Renal cortex interstitium (tissue), 15 donors: ENCODE results near the gene ELL. TPM values are rescaled to one million over a fixed set of nuclear protein-coding genes. Genes with fewer than 3 reads are reported as not detected.
"Not testable (repeated sequence)": the region's sequence is repeated elsewhere in the genome, so short reads cannot be mapped to it uniquely, and the experiment has no call there.

Experiments used
- DNase-seq, 11 donors: peaks; one replicate each; pipeline ENCODE4 v3.0.0-alpha.2; 2013; ENCODE audit warnings: low read depth in 9 of 11, low spot score in 4 of 11; ENCODE audit errors: extremely low read depth in 1 of 11
- long read RNA-seq, 16 experiments: transcript quantifications; one replicate each; lab custom pipeline, GENCODE V29; 2026
- polyA plus RNA-seq, 3 donors: library from polyadenylated mRNA; unstranded; fragments of 120-200 nt; gene quantifications; one replicate each; pipeline ENCODE4 v1.2.1, GENCODE V29; 2013; ENCODE audit not compliant: insufficient read length in 3 of 3

The ELL gene
- polyA plus RNA-seq: 10 to 100 TPM in 2 of 3 donors, 1 to 10 TPM in 1; 8.4 to 13.3 (median 10.6) TPM
- long read RNA-seq, donor 1, partial matches to known transcripts: 73 of 94 reads
- long read RNA-seq, donor 1, other reads (novel, unspliced or antisense): 20 of 94 reads
- long read RNA-seq, donor 2, partial matches to known transcripts: 5 of 5 reads
- long read RNA-seq, donor 2, other reads (novel, unspliced or antisense): 0 of 5 reads
- long read RNA-seq, donor 3, full-length matches to known transcripts: 2 of 2 reads
- long read RNA-seq, donor 3, partial matches to known transcripts: 0 of 2 reads
- long read RNA-seq, donor 3, other reads (novel, unspliced or antisense): 0 of 2 reads
- long read RNA-seq, donor 4, full-length matches to known transcripts: 3 of 3 reads
- long read RNA-seq, donor 4, partial matches to known transcripts: 0 of 3 reads
- long read RNA-seq, donor 4, other reads (novel, unspliced or antisense): 0 of 3 reads
- long read RNA-seq, donor 5, partial matches to known transcripts: 0 of 1 reads
- long read RNA-seq, donor 5, other reads (novel, unspliced or antisense): 0 of 1 reads
- long read RNA-seq, donor 6, full-length matches to known transcripts: 1 of 1 reads
- long read RNA-seq, donor 6, partial matches to known transcripts: 0 of 1 reads
- long read RNA-seq, donor 6, other reads (novel, unspliced or antisense): 0 of 1 reads
- long read RNA-seq, donor 7, full-length matches to known transcripts: 2 of 2 reads
- long read RNA-seq, donor 7, partial matches to known transcripts: 0 of 2 reads
- long read RNA-seq, donor 7, other reads (novel, unspliced or antisense): 0 of 2 reads
- long read RNA-seq, donor 8: 0 reads
- long read RNA-seq, donor 9, full-length matches to known transcripts: 1 of 1 reads
- long read RNA-seq, donor 9, partial matches to known transcripts: 0 of 1 reads
- long read RNA-seq, donor 9, other reads (novel, unspliced or antisense): 0 of 1 reads
- long read RNA-seq, donor 10, full-length matches to known transcripts: 3 of 3 reads
- long read RNA-seq, donor 10, partial matches to known transcripts: 0 of 3 reads
- long read RNA-seq, donor 10, other reads (novel, unspliced or antisense): 0 of 3 reads
- long read RNA-seq, donor 11, full-length matches to known transcripts: 2 of 2 reads
- long read RNA-seq, donor 11, partial matches to known transcripts: 0 of 2 reads
- long read RNA-seq, donor 11, other reads (novel, unspliced or antisense): 0 of 2 reads
- long read RNA-seq, donor 12, partial matches to known transcripts: 1,434 of 1,547 reads
- long read RNA-seq, donor 12, other reads (novel, unspliced or antisense): 113 of 1,547 reads
- long read RNA-seq, donor 13, full-length matches to known transcripts: 3 of 14 reads
- long read RNA-seq, donor 13, partial matches to known transcripts: 11 of 14 reads
- long read RNA-seq, donor 13, other reads (novel, unspliced or antisense): 0 of 14 reads
- long read RNA-seq, donor 14: 0 reads
- long read RNA-seq, donor 15, partial matches to known transcripts: 156 of 477 reads
- long read RNA-seq, donor 15, other reads (novel, unspliced or antisense): 320 of 477 reads
- long read RNA-seq, donor 16, full-length matches to known transcripts: 3 of 3 reads
- long read RNA-seq, donor 16, partial matches to known transcripts: 0 of 3 reads
- long read RNA-seq, donor 16, other reads (novel, unspliced or antisense): 0 of 3 reads

- DNase-seq: no peak
These were observed at the start of gene ELL for GRCh38 chr19:18521692-18522123. Gene ELL, minus strand, starts transcription at chr19:18522070. Its CDS starts 15 bp downstream, at chr19:18522055.

DNA sequence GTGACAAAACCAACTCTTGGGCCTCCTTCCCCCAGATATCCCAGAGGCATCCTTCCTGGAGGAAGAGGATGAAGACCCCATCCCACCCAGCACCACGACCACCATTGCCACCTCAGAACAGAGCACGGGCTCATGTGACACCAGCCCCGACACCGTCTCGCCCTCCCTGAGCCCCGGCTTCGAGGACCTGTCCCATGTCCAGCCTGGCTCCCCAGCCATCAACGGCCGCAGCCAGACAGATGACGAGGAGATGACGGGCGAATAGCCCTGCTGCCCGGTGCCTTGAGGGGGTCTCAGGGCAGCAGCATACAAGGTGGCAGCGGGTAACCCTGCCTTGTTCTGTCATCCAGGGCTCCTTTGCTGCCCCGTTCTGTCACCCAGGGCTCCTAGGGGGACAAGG lies 46.5 kb upstream of the ELL start:
- no peak for DNase-seq

- no peak for DNase-seq
These were observed 45.1 kb upstream of the ELL start for GRCh38 chr19:18566953-18567352.

DNA sequence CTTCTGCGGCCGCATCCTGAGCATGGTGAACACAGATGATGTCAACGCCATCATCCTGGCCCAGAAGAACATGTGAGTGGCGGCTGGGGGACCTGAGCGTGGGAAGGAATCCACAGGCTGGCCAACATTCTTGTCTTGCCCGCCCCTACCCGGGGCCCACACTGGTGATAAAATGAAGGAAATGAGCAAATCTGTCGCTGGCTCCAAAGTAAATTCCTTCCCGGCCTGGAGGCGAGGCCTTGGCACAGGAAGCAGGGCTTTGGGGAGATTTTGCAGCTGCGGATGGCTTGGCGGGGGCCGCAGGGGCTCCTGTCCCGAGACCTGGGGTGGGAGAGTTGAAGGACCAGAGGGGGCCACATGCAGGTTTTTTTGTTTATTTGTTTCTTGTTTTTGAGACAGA lies 40.2 kb upstream of the ELL start:
- DNase-seq: no peak

DNA sequence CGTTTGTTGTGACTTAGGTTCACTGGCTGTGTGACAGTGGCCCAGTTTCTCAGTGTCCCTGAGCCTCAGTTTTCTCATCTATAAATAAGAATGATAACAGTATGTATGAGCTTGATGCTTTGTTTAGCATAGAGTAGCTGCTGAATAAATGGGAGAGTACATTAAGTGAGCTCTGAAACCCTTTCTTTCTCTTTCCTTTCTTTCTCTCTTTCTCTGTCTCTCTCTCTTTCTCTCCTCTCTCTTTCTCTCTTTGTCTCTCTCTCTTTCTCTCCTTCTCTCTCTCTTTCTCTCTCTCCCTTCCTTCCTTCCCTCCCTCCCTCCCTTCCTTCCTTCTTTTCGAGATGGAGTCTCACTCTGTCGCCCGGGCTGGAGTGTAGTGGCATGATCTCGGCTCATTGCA lies 37.8 kb upstream of the ELL start:
- DNase-seq: no peak

DNA sequence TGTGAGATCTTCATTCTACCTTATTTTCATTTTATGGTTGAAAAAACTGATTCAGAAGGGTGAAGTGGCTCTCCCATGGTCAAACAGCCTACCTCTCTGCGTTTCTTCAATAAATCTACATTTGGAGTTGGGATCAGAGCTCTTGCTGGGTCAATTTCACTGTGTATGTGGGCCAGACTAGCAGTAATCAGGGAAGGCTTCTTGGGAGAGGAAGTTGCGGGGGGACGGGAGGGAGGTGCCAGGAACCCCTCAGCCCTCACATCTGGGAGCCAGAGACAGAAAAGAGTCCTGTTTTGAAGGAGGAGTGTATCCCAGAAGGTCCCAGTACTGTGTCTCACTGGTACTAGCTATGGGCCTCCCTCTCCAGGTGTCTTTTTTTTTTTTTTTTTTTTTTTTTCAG lies 36.7 kb upstream of the ELL start:
- no peak for DNase-seq

DNA sequence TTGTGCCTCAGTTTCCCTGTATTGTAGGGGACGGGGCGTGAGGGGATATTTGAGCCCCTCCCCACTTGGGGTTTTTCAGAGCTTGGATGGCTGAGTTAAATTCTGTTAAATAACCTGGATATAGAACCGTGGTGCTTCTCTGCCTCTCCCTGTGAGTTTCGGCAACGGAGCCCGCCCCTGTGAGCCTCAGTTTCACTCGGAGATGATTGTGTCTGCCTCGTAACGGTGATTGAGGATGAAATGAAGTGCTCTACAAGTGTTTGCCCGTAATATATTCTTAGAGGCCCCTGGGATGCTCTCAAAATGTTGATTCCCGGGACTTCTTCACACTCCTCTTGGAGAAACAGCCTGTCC lies 36.3 kb upstream of the ELL start:
- DNase-seq: peak in 1 of 11 donors; percentile 3

- DNase-seq: peak; percentile 89 to 97 (median 93)
These were observed 35.7 kb upstream of the ELL start, which contains the start of gene KXD1 for GRCh38 chr19:18557411-18558201. Gene KXD1, plus strand, starts transcription at chr19:18557870. Its CDS starts 4,187 bp downstream, at chr19:18562057.

GRCh38 chr19:18551631-18552030 lies 29.8 kb upstream of the ELL start:
- no peak for DNase-seq

- peak in 1 of 11 donors; percentile 9 for DNase-seq
These were observed 22.1 kb upstream of the ELL start for GRCh38 chr19:18543814-18544475.

DNA sequence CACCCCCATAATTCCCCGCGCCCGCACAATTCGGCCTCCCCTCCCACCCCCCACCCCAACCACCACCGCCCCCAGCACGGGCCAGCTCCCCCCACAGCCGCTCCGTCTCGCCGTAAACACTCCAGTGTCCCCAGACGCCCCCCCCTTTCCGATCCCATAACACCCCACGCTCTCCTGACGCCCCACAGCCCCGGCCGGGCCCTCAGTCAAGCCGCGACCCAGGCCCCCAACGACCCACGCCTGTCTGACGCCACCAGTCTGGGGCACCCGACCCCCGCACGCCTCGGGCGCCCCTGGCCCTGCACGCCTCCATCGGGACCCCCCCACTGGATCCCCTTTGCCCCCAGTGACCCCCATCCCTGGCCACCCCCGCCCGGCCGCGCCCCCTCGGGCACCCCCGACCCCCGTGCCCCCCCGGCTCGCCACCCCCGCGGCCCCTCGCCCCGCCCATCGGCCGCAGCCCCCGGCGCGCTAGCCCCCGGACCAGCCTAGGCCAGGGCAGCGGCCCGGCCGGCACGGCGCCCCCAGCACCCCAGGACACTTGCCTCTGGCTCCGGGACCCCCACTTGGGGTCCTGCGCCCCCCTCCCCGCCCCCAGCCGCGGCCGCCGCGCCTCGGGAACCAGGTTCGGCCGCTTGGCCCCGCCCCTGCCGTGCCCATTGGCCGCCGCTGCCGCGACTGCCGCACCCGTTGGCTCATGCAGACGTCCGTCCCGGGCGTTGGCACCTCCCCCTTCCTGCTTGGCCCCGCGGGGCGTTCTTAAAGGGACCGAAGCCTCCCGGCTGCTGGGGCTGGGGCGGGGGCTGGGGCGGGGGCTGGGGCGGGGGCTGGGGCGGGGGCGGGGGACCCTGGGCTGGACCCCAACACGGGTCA lies 21.3 kb upstream of the ELL start, which contains the start of gene FKBP8:
Gene FKBP8 (minus strand): TSS at position 633 of the 873 bp plus-strand sequence. CDS start 1,603 bp downstream, outside the sequence.
- peak in 10 of 11 donors; percentile 70 to 91 (median 84) for DNase-seq

- peak in 1 of 11 donors; percentile 4 for DNase-seq
These were observed 20.4 kb upstream of the ELL start for GRCh38 chr19:18541992-18542940.

DNA sequence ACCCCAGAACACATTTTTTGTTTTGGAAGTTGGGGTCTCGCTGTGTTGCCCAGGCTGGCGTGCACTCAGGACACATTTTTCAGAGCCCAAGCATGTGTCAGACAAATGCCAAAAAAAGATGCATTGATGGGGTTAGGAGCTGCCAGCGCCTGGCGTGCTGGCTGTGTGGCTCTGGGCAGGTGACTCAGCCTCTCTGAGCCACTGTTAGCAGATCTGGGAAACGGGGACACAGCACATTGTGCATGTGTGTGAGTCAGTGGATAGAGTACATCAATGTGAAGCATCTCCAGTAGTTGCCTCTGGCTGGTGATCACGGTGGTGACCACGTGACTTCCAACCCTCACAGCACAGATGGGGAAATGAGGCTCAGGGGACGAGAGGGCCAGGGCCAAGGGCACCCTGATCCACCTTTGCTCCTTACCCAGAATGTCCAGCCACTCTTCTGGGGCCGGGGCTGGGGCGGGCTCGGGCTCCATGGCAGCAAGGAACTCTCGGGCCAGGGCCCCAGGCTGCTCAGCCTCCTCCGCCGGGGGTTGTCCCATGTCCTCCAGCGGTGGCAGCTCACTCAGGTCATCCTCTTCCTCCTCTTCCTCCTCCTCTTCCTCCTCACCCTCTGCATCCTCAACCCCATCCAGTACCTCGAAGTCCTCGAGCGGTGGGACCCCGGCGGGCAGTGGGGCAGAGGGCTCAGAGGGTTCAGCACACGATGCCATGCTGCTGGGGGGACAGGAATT lies 19.6 kb upstream of the ELL start:
- no peak for DNase-seq

GRCh38 chr19:18540200-18540599 lies 18.3 kb upstream of the ELL start:
- not testable (repeated sequence) for DNase-seq
